ENCODE data around the gene NPAS2. TPM values are rescaled to one million over a fixed set of nuclear protein-coding genes. Genes with fewer than 3 reads are reported as not detected.

Gene NPAS2
- total and polyA plus RNA-seq, 2 of the 8 experiments (the other 6 are each of a cell fraction or from before 2014, with no cell fraction given) = 1.8 to 1.9 TPM

GRCh38 chr2:101026923-101027469, 207.1 kb downstream of the NPAS2 start:
- ChIA-PET CTCF (ENCODE audit: partially characterized antibody) (interaction anchor here (0.5 to 3.9 kb wide), 13 partner anchors 10 to 419 kb away, joined by 3 to 37 read pairs (median 4); no protein-coding TSS in a partner anchor), POLR2A (ENCODE audit: partially characterized antibody) (interaction anchor here (0.6 to 4.1 kb wide), 4 partner anchors 11 to 186 kb away, joined by 3 to 29 read pairs (median 8); partner anchors contain the start of gene RPL31)
- Histone ChIP-seq H2BK5ac (ENCODE audit: low read depth, low read length) (no peak overlapping the region), H3K23ac (ENCODE audit: insufficient read length) (no peak overlapping the region), H3K4ac (replicated peaks; ENCODE audit: insufficient read length, low read depth, low read length) (no peak overlapping the region), H3K56ac (replicated peaks; ENCODE audit: insufficient read length, low read depth, low read length) (no peak overlapping the region), H3K79me2 (ENCODE audit: control insufficient read depth in 1 of 2, insufficient read depth in 2 of 2, low read length in 2 of 2) (no peaks in the 10 kb centered on the region), H3K23me2 (ENCODE audit: low read depth, low read length) (no peaks in the 10 kb centered on the region), H2AK5ac (ENCODE audit: low read depth, low read length) (no peak overlapping the region), H3K36me3 (ENCODE audit: control insufficient read depth in 2 of 4, insufficient read depth in 4 of 4, low read length in 3 of 4) (peaks cover 0 to 17% (median 5%) of the 10 kb centered on the region in 4 experiments; a peak in 6 of 8 replicates), H4K8ac (ENCODE audit: extremely low read depth, insufficient read depth, low read length) (no peak overlapping the region), H3K9me3 (ENCODE audit: insufficient read depth in 2 of 2, low read depth in 1 of 2, low read length in 1 of 2) (no peaks in the 10 kb centered on the region), H3K79me1 (ENCODE audit: low read depth, low read length) (no peaks in the 10 kb centered on the region), H2AFZ (ENCODE audit: low read length) (no peak overlapping the region), H2BK12ac (ENCODE audit: low read depth, low read length) (no peak overlapping the region), H4K5ac (ENCODE audit: insufficient read length, low read depth, low read length) (no peak overlapping the region), H2BK120ac (replicated peaks; ENCODE audit: low read depth, low read length) (no peak overlapping the region), H2BK15ac (ENCODE audit: low read length) (no peak overlapping the region), H2BK20ac (ENCODE audit: low read length) (no peak overlapping the region), H4K91ac (replicated peaks; ENCODE audit: insufficient read length, low read length) (no peak overlapping the region), H3K4me3 (ENCODE audit: extremely low read depth in 1 of 4, insufficient read depth in 2 of 4, low read depth in 3 of 4, low read length in 4 of 4) (no peak overlapping the region), H3K4me2 (ENCODE audit: insufficient read depth in 1 of 2, low read depth in 2 of 2, low read length in 2 of 2) (0 out of 4 replicates have a peak overlapping the region, but pooled peaks of 1 of the 2 experiments have one; percentile 31), H3K18ac (ENCODE audit: extremely low read depth, low read length) (no peak overlapping the region; the same call in 1 of the 2 replicates), H3K4me1 (replicated peaks in 1 of 4; ENCODE audit: control insufficient read depth in 3 of 4, insufficient read depth in 4 of 4, low read length in 3 of 4) (peaks cover 2 to 9% (median 5%) of the 10 kb centered on the region in 4 experiments; a peak in 5 of 7 replicates), H4K20me1 (replicated peaks in 1 of 2; ENCODE audit: control insufficient read depth in 1 of 2, insufficient read depth in 2 of 2, low read length in 2 of 2) (peaks cover 0 to 4% of the 10 kb centered on the region in 2 experiments), H3K14ac (ENCODE audit: insufficient read length) (no peak overlapping the region), H3K27me3 (replicated peaks in 1 of 4; ENCODE audit: control insufficient read depth in 3 of 4, extremely low read depth in 1 of 4, insufficient read depth in 3 of 4, low read length in 3 of 4) (no peaks in the 10 kb centered on the region), H3K27ac (ENCODE audit: low read depth, low read length) (no peak overlapping the region), H3K9ac (replicated peaks in 1 of 4; ENCODE audit: extremely low read depth in 1 of 4, low read depth in 3 of 4, low read length in 3 of 4) (no peak overlapping the region)
- FAIRE-seq (no peak), DNase-seq (ENCODE audit: low read depth in 1 of 2, low spot score in 2 of 2) (no peak)
- WGBS, 2 experiments (ENCODE audit: extremely low coverage in 1 of 2, insufficient coverage in 1 of 2, insufficient read length in 1 of 2, insufficient replicate concordance in 2 of 2, low coverage in 1 of 2, low lambda C conversion rate in 2 of 2, missing lambda C conversion rate in 1 of 2) = 90% methylated on average over 15 of the region's 15 CpGs; no CpG with 5 or more reads in 1 of the 2 experiments
- no peak for TF ChIP-seq SP4 (IDR thresholded peaks at IDR 0.05; ENCODE audit: low read length)
- no peak for TF ChIP-seq CBX8 (IDR thresholded peaks at IDR 0.05; ENCODE audit: borderline replicate concordance, low read depth, low read length)
- TF ChIP-seq SUZ12 (IDR thresholded peaks at IDR 0.05; ENCODE audit: low read length) = no peak
- TF ChIP-seq GABPA (IDR thresholded peaks at IDR 0.05; ENCODE audit: borderline replicate concordance, insufficient read depth, low read length) = no peak
- no peak for TF ChIP-seq ASH2L (IDR thresholded peaks at IDR 0.05; ENCODE audit: low read length)
- TF ChIP-seq CBX5 (IDR thresholded peaks at IDR 0.05; ENCODE audit: low read depth, low read length) = no peak
- TF ChIP-seq TCF12 (IDR thresholded peaks at IDR 0.05; ENCODE audit: low read depth, low read length) = no peak
- no peak for TF ChIP-seq TBP (IDR thresholded peaks at IDR 0.05; ENCODE audit: low read depth, low read length)

Measured in H1 (cell line).